H9 (cell line): ENCODE measurements around the gene APC. TPM values are rescaled to one million over a fixed set of nuclear protein-coding genes. Genes with fewer than 3 reads are reported as not detected.

Experiments
- DNase-seq: peaks from one replicate; pipeline ENCODE4 v3.0.0-alpha.2; 2017
- H2AFZ ChIP-seq: one replicate; pipeline ENCODE4 v1.6.1; 2013; ENCODE audit warnings: mild to moderate bottlenecking, low read length, control low read depth, moderate library complexity
- H2AK5ac ChIP-seq: 2 replicates; pipeline ENCODE4 v1.6.1; 2013; ENCODE audit warnings: low read length, control low read depth, mixed read lengths; ENCODE audit not compliant: insufficient read length
- H2BK120ac ChIP-seq: one replicate; pipeline ENCODE4 v1.6.1; 2013; ENCODE audit warnings: low read depth, mild to moderate bottlenecking, low read length, control low read depth, inconsistent platforms; ENCODE audit not compliant: poor library complexity, severe bottlenecking
- H2BK12ac ChIP-seq: 2 replicates; pipeline ENCODE4 v1.6.1; 2013; ENCODE audit warnings: low read length, control low read depth, mixed read lengths, low read depth; ENCODE audit not compliant: insufficient read length
- H2BK15ac ChIP-seq: 2 replicates; pipeline ENCODE4 v1.6.1; 2013; ENCODE audit warnings: low read depth, low read length, control low read depth
- H2BK20ac ChIP-seq: one replicate; pipeline ENCODE4 v1.6.1; 2013; ENCODE audit warnings: low read depth, mild to moderate bottlenecking, low read length, control low read depth, inconsistent platforms; ENCODE audit not compliant: poor library complexity, severe bottlenecking
- H2BK5ac ChIP-seq: 2 replicates; pipeline ENCODE4 v1.6.1; 2013; ENCODE audit warnings: low read length, control low read depth, mixed read lengths; ENCODE audit not compliant: insufficient read length
- H3K14ac ChIP-seq: 2 replicates; pipeline ENCODE4 v1.6.1; 2013; ENCODE audit warnings: low read length, control low read depth; ENCODE audit not compliant: insufficient read depth
- H3K18ac ChIP-seq: 2 replicates; pipeline ENCODE4 v1.6.1; 2013; ENCODE audit warnings: low read depth, mild to moderate bottlenecking, mixed read lengths, low read length, control low read depth; ENCODE audit not compliant: insufficient read length
- H3K23ac ChIP-seq: 2 replicates; pipeline ENCODE4 v1.6.1; 2013; ENCODE audit warnings: low read length, control low read depth, mixed read lengths, low read depth; ENCODE audit not compliant: insufficient read length
- H3K23me2 ChIP-seq: 2 replicates; pipeline ENCODE4 v1.6.1; 2013; ENCODE audit warnings: low read depth, mild to moderate bottlenecking, mixed read lengths, low read length, control low read depth; ENCODE audit not compliant: insufficient read length, poor library complexity, severe bottlenecking
- H3K27ac ChIP-seq: 2 replicates; pipeline ENCODE4 v1.5.1; 2013; ENCODE audit warnings: low read length, control low read depth, mixed read lengths, low read depth; ENCODE audit not compliant: insufficient read length
- H3K27me3 ChIP-seq: 2 replicates; pipeline ENCODE4 v1.6.1; 2013; ENCODE audit warnings: low read length, control low read depth, inconsistent platforms; ENCODE audit not compliant: insufficient read depth
- H3K4ac ChIP-seq: 2 replicates; pipeline ENCODE4 v1.6.1; 2013; ENCODE audit warnings: low read depth, mild to moderate bottlenecking, control low read depth, inconsistent platforms, low read length, moderate library complexity
- H3K4me1 ChIP-seq: 2 replicates; pipeline ENCODE4 v1.6.1; 2013; ENCODE audit warnings: low read length, control low read depth, inconsistent platforms; ENCODE audit not compliant: insufficient read depth
- H3K4me2 ChIP-seq: 2 replicates; pipeline ENCODE4 v1.6.1; 2013; ENCODE audit warnings: low read length, control low read depth, mixed read lengths; ENCODE audit not compliant: insufficient read length, insufficient read depth
- H3K56ac ChIP-seq: 2 replicates; pipeline ENCODE4 v1.6.1; 2013; ENCODE audit warnings: low read depth, mild to moderate bottlenecking, mixed read lengths, low read length, control low read depth; ENCODE audit not compliant: insufficient read length
- H3K79me1 ChIP-seq: 2 replicates; pipeline ENCODE4 v1.6.1; 2013; ENCODE audit warnings: low read depth, mild to moderate bottlenecking, moderate library complexity, low read length, control low read depth, inconsistent platforms; ENCODE audit not compliant: insufficient read depth, poor library complexity, severe bottlenecking
- H3K79me2 ChIP-seq: 2 replicates; pipeline ENCODE4 v1.6.1; 2013; ENCODE audit warnings: low read length, control low read depth, inconsistent platforms; ENCODE audit not compliant: insufficient read depth
- H3K9ac ChIP-seq: 2 replicates; pipeline ENCODE4 v1.6.1; 2013; ENCODE audit warnings: low read length, control low read depth, mixed read lengths; ENCODE audit not compliant: insufficient read length; ENCODE audit errors: extremely low read depth
- H3K9me3 ChIP-seq: one replicate; pipeline ENCODE4 v1.6.1; 2013; ENCODE audit warnings: low read depth, low read length, inconsistent platforms; ENCODE audit not compliant: control insufficient read depth
- H3T11ph ChIP-seq: one replicate; pipeline ENCODE4 v1.6.1; 2013; ENCODE audit warnings: mild to moderate bottlenecking, low read length, control low read depth, inconsistent platforms
- H4K20me1 ChIP-seq: one replicate; pipeline ENCODE4 v1.6.1; 2013; ENCODE audit not compliant: control insufficient read depth, insufficient read length, insufficient read depth
- H4K5ac ChIP-seq: 2 replicates; pipeline ENCODE4 v1.6.1; 2013; ENCODE audit warnings: low read depth, mild to moderate bottlenecking, mixed read lengths, low read length, control low read depth; ENCODE audit not compliant: insufficient read length
- H4K8ac ChIP-seq: replicated peaks from 2 replicates; pipeline ENCODE4 v1.6.1; 2013; ENCODE audit warnings: low read length, control low read depth, mixed read lengths, low read depth; ENCODE audit not compliant: insufficient read length
- H4K91ac ChIP-seq: 2 replicates; pipeline ENCODE4 v1.6.1; 2013; ENCODE audit warnings: low read depth, mild to moderate bottlenecking, moderate library complexity, mixed read lengths, low read length, control low read depth; ENCODE audit not compliant: insufficient read length
- H3K27ac Mint-ChIP-seq, 3 experiments: 2 replicates in 2 of 3; 3 replicates in 1 of 3; pipeline ENCODE4 v1.8.0; 2020 to 2021; ENCODE audit warnings: mixed read lengths in 3 of 3, mild to moderate bottlenecking in 1 of 3, moderate library complexity in 1 of 3
- H3K27me3 Mint-ChIP-seq: 2 replicates; pipeline ENCODE4 v1.8.0; 2021; ENCODE audit warnings: low read depth, mild to moderate bottlenecking, moderate library complexity, mixed read lengths
- H3K36me3 Mint-ChIP-seq, 3 experiments: 2 replicates in 2 of 3; 3 replicates in 1 of 3; pipeline ENCODE4 v1.8.0; 2020 to 2021; ENCODE audit warnings: low read depth in 3 of 3, mixed read lengths in 3 of 3; ENCODE audit not compliant: insufficient read depth in 1 of 3
- H3K4me1 Mint-ChIP-seq, 2 experiments: 2 replicates each; pipeline ENCODE4 v1.8.0; 2020; ENCODE audit warnings: mixed read lengths in 2 of 2
- H3K4me3 Mint-ChIP-seq, 2 experiments: 2 replicates in 1 of 2; 3 replicates in 1 of 2; pipeline ENCODE4 v1.8.0; 2020 to 2021; ENCODE audit warnings: mild to moderate bottlenecking in 2 of 2, mixed read lengths in 2 of 2, moderate library complexity in 1 of 2
- H3K9me3 Mint-ChIP-seq, 2 experiments: 2 replicates in 1 of 2; 3 replicates in 1 of 2; pipeline ENCODE4 v1.8.0; 2020; ENCODE audit warnings: mild to moderate bottlenecking in 2 of 2, mixed read lengths in 2 of 2, moderate library complexity in 1 of 2
- CTCF ChIP-seq: fragments of 200-600 bp; sonication (generic); conservative IDR thresholded peaks from 3 replicates; pipeline ENCODE4 v1.8.0; 2021; ENCODE audit warnings: antibody characterized with exemption, mild to moderate bottlenecking
- WGBS: extraction: QIAGEN DNeasy Blood & Tissue Kit; methylation state at CpG from one replicate; pipeline ENCODE4 v1.1.7; 2013; ENCODE audit warnings: missing lambda C conversion rate, low lambda C conversion rate, mixed read lengths; ENCODE audit not compliant: insufficient read length; ENCODE audit errors: extremely low coverage; 5-methylcytosine and 5-hydroxymethylcytosine counted together
- total RNA-seq: library from RNA; stranded (reverse); gene quantifications from 2 replicates; pipeline ENCODE4 v1.2.1, GENCODE V29; 2021

The APC gene
- total RNA-seq, 1 experiment from 2014 or later: 29.3 TPM

DNA sequence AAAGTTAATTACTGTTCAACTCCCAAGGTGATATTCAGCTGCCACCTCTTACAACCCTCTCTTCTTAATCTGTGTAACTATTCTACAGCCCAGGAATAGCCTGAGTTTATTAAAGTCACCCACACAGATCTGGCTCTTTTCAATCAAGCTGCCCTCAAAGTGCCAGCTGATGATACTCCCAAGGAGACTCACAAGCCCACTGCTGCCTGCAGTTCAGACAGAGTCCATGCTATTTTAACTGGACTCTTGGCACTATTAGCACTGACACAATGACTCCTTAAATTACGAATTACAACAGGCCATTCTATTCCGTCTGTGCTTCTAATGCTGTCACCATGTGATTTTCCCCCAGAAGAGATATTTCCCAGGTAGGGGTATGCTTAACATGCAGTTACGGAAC, 158.0 kb downstream of the APC start:
- no peak for DNase-seq
- TF ChIP-seq CTCF: no peak
- Histone ChIP-seq H2BK5ac (no peak overlapping the region), H3K27ac (no peak overlapping the region), H4K91ac (no peak overlapping the region), H3K18ac (no peak overlapping the region), H2BK15ac (no peak overlapping the region), H2AFZ (no peak overlapping the region), H3K4me1 (no peaks in the 10 kb centered on the region), H4K20me1 (no peaks in the 10 kb centered on the region), H3K56ac (no peak overlapping the region), H3K9ac (no peak overlapping the region), H3K23me2 (no peaks in the 10 kb centered on the region), H2BK20ac (no peak overlapping the region), H3K23ac (no peak overlapping the region), H3K79me2 (no peaks in the 10 kb centered on the region), H3K79me1 (no peaks in the 10 kb centered on the region), H3K14ac (no peak overlapping the region), H4K5ac (no peak overlapping the region), H2BK120ac (no peak overlapping the region), H2AK5ac (no peak overlapping the region), H4K8ac (no peak overlapping the region), H2BK12ac (no peak overlapping the region), H3K9me3 (no peaks in the 10 kb centered on the region), H3K4ac (no peak overlapping the region), H3T11ph (no peak overlapping the region), H3K27me3 (no peaks in the 10 kb centered on the region), H3K4me2 (no peak overlapping the region)
- H3K9me3 Mint-ChIP-seq: no peaks in the 10 kb centered on the region
- H3K27ac Mint-ChIP-seq: peak overlapping the region in 2 of 3 experiments; percentile 61 to 64; a peak in 2 of 7 replicates
- 0 out of 4 replicates have a peak, but pooled peaks cover 0 to 3% of the 10 kb centered on the region in 2 experiments for H3K4me1 Mint-ChIP-seq
- peaks cover 10 to 34% (median 32%) of the 10 kb centered on the region in 3 experiments; a peak in 6 of 7 replicates for H3K36me3 Mint-ChIP-seq
- H3K27me3 Mint-ChIP-seq: no peaks in the 10 kb centered on the region
- no peak overlapping the region for H3K4me3 Mint-ChIP-seq
- WGBS: no CpG with 5 or more reads among the region's 3 CpGs

Other genes with a start within 250 kb of the APC start
- gene SRP19, start 123.4 kb downstream of the APC start, total RNA-seq: 78.9 and 82.5 TPM in 2 replicates
- 45.3 and 46.2 TPM in 2 replicates for gene REEP5, start 184.3 kb downstream of the APC start, total RNA-seq
- 164 and 176 TPM in 2 replicates for gene DCP2, start 238.9 kb downstream of the APC start, total RNA-seq